Heart left ventricle (tissue), 13 donors: Measurements from ENCODE around the gene EHF.

Source experiments
- POLR2A ChIP-seq, 2 donors: fragments of 450-650 bp; IDR thresholded peaks; one replicate each; pipeline ENCODE4 v1.6.1; 2017; ENCODE audit warnings: antibody characterized with exemption in 2 of 2, mild to moderate bottlenecking in 2 of 2, moderate library complexity in 2 of 2
- TF ChIP-seq, protein P1 (sequence below), 12 donors: fragments of 200-600 bp; sonication (generic) in 4 of 12; IDR thresholded peaks; one replicate each; pipeline versions ENCODE4 v1.5.0 to v1.8.0; 2018 to 2022; ENCODE audit warnings: antibody characterized with exemption in 12 of 12, mild to moderate bottlenecking in 5 of 12
- donor health status: ischemic (EF 13 %, LVEDD 7.1; RV severe dilation, severe dysfunction).
- donor health status: DM: no; HTN: yes; CAD: no.
- donor health status: DM: no; HTN: no; CAD: no.
- donor health status: ischemic (EF 25% LVEDD 6.9; RV normal size, moderate dysfunction).
- donor health status: ischemic (EF 25% LVEDD 5.7; RV mildly dilated, moderate dysfunction).
- donor health status: ischemic (EF 35%, LVEDD 5.7; RV mildly dilated, moderate dysfunction).
- donor health status: nonischemic (EF 11% LVEDD 7.7; RV severe dilation, severe dysfunction).
- donor health status: DM: yes; HTN: yes; CAD: no.
- donor health status: PGD.
- donor health status: ischemic (EF 29% LVEDD 5.4; RV normal size, mild dysfunction).
- donor health status: nonischemic (EF 23%, LVEDD 6.1; RV moderate dilation, normal function).

DNA sequence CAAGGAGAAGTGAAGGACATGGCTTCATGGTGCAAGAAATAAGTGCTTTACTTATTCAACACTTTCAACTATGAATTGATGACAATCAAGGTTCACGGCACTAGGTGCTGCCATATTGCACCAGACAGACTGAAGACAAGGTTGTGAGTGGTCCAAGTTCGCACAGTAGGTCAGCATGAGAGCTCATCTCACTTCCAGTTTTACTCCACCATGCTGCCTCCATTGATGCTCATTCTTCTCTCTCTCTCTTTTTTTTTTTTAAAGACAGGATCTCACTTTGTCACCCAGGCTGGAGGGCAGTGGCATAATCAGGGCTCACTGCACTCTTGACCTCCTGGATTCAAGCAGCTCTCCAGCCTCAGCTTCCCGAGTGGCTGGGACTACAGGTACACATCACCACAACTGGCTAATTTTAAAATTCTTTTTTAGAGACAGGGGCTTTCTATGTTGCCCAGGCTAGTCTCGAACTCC is 47.7 kb downstream of the EHF start:
- TF ChIP-seq POLR2A (IDR thresholded peaks at IDR 0.05), result no peak
- TF ChIP-seq, protein P1, sequence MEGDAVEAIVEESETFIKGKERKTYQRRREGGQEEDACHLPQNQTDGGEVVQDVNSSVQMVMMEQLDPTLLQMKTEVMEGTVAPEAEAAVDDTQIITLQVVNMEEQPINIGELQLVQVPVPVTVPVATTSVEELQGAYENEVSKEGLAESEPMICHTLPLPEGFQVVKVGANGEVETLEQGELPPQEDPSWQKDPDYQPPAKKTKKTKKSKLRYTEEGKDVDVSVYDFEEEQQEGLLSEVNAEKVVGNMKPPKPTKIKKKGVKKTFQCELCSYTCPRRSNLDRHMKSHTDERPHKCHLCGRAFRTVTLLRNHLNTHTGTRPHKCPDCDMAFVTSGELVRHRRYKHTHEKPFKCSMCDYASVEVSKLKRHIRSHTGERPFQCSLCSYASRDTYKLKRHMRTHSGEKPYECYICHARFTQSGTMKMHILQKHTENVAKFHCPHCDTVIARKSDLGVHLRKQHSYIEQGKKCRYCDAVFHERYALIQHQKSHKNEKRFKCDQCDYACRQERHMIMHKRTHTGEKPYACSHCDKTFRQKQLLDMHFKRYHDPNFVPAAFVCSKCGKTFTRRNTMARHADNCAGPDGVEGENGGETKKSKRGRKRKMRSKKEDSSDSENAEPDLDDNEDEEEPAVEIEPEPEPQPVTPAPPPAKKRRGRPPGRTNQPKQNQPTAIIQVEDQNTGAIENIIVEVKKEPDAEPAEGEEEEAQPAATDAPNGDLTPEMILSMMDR (IDR thresholded peaks at IDR 0.05), result no peak
